ENCODE results near the gene CCDC106. TPM values are rescaled to one million over a fixed set of nuclear protein-coding genes. Genes with fewer than 3 reads are reported as not detected.

Gene CCDC106
- total RNA-seq, 1 experiment from 2014 or later = 19.9 TPM

DNA sequence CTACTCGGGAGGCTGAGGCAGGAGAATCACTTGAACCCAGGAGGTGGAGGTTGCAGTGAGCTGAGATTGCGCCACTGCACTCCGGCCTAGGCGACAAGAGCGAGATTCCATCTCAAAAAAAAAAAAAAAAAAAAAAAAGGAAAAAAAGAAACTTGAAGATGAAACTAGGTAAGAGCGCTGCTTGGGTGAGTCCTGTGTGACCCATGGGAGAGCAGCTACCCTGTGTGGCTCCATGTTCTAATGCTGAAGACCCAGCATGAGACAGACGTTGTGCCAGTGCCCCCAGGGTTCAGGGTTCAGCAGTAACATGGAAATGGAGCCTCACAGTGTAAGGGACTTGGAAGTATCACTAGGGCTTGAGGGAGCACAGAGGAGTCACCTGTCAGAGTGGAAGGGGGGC is 29.6 kb upstream of the CCDC106 start:
- H3K14ac ChIP-seq (ENCODE audit: insufficient read depth, low read length) = no peak overlapping the region
- no peak overlapping the region for H2BK120ac ChIP-seq (ENCODE audit: low read depth, low read length, poor library complexity, severe bottlenecking)
- no peaks in the 10 kb centered on the region for H3K27me3 ChIP-seq (ENCODE audit: insufficient read depth, low read length)
- no peak overlapping the region for H4K91ac ChIP-seq (ENCODE audit: insufficient read length, low read depth, low read length)
- no peaks in the 10 kb centered on the region for H4K20me1 ChIP-seq (ENCODE audit: control insufficient read depth, insufficient read depth, insufficient read length)
- H3K36me3 Mint-ChIP-seq (ENCODE audit: insufficient read depth in 1 of 3, low read depth in 3 of 3) = peaks cover 22 to 49% (median 43%) of the 10 kb centered on the region in 3 experiments
- no peak overlapping the region for H3K18ac ChIP-seq (ENCODE audit: insufficient read length, low read depth, low read length)
- no peak overlapping the region for H2BK15ac ChIP-seq (ENCODE audit: low read depth, low read length)
- no peaks in the 10 kb centered on the region for H3K79me2 ChIP-seq (ENCODE audit: insufficient read depth, low read length)
- no peak overlapping the region for H2BK12ac ChIP-seq (ENCODE audit: insufficient read length, low read depth, low read length)
- no peak overlapping the region for H4K8ac ChIP-seq (replicated peaks; ENCODE audit: insufficient read length, low read depth, low read length)
- H4K5ac ChIP-seq (ENCODE audit: insufficient read length, low read depth, low read length) = no peak overlapping the region
- no peak overlapping the region for H3K27ac ChIP-seq (ENCODE audit: insufficient read length, low read depth, low read length)
- H2AK5ac ChIP-seq (ENCODE audit: insufficient read length, low read length) = no peak overlapping the region
- H3K79me1 ChIP-seq (ENCODE audit: insufficient read depth, low read depth, low read length, poor library complexity, severe bottlenecking) = no peaks in the 10 kb centered on the region
- H3K9me3 ChIP-seq (ENCODE audit: control insufficient read depth, low read depth, low read length) = no peaks in the 10 kb centered on the region
- no peak overlapping the region for H3K23ac ChIP-seq (ENCODE audit: insufficient read length, low read depth, low read length)
- no peaks in the 10 kb centered on the region for H3K23me2 ChIP-seq (ENCODE audit: insufficient read length, low read depth, low read length, poor library complexity, severe bottlenecking)
- H3K9ac ChIP-seq (ENCODE audit: extremely low read depth, insufficient read length, low read length) = no peak overlapping the region
- H3K27me3 Mint-ChIP-seq (ENCODE audit: low read depth) = peaks cover 2% of the 10 kb centered on the region
- peak overlapping the region in 1 of 2 experiments; percentile 23; a peak in 1 of 5 replicates for H3K4me3 Mint-ChIP-seq
- no peaks in the 10 kb centered on the region for H3K4me1 ChIP-seq (ENCODE audit: insufficient read depth, low read length)
- H3K4me2 ChIP-seq (ENCODE audit: insufficient read depth, insufficient read length, low read length) = no peak overlapping the region
- H2AFZ ChIP-seq (ENCODE audit: low read length) = no peak overlapping the region
- no peak overlapping the region for H3T11ph ChIP-seq (ENCODE audit: low read length)
- TF ChIP-seq, protein P1, sequence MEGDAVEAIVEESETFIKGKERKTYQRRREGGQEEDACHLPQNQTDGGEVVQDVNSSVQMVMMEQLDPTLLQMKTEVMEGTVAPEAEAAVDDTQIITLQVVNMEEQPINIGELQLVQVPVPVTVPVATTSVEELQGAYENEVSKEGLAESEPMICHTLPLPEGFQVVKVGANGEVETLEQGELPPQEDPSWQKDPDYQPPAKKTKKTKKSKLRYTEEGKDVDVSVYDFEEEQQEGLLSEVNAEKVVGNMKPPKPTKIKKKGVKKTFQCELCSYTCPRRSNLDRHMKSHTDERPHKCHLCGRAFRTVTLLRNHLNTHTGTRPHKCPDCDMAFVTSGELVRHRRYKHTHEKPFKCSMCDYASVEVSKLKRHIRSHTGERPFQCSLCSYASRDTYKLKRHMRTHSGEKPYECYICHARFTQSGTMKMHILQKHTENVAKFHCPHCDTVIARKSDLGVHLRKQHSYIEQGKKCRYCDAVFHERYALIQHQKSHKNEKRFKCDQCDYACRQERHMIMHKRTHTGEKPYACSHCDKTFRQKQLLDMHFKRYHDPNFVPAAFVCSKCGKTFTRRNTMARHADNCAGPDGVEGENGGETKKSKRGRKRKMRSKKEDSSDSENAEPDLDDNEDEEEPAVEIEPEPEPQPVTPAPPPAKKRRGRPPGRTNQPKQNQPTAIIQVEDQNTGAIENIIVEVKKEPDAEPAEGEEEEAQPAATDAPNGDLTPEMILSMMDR (conservative IDR thresholded peaks at IDR 0.05) = no peak
- DNase-seq = no peak
- H2BK20ac ChIP-seq (ENCODE audit: low read depth, low read length, poor library complexity, severe bottlenecking) = no peak overlapping the region
- peaks cover 2 to 3% of the 10 kb centered on the region in 2 experiments; a peak in 3 of 4 replicates for H3K4me1 Mint-ChIP-seq
- no CpG with 5 or more reads among the region's 7 CpGs for WGBS (ENCODE audit: extremely low coverage, insufficient read length, low lambda C conversion rate)
- no peak overlapping the region for H2BK5ac ChIP-seq (ENCODE audit: insufficient read length, low read length)
- no peaks in the 10 kb centered on the region; a peak in 1 of 5 replicates for H3K9me3 Mint-ChIP-seq
- H3K4ac ChIP-seq (ENCODE audit: low read depth, low read length) = no peak overlapping the region
- H3K27ac Mint-ChIP-seq = no peak overlapping the region
- H3K56ac ChIP-seq (ENCODE audit: insufficient read length, low read depth, low read length) = no peak overlapping the region

All from H9 (cell line).